Hematopoietic multipotent progenitor cell treated with erythropoietin and hydrocortisone succinate and interleukin-3 and kit ligand, for 8 days (in vitro differentiated cells): ENCODE measurements around the gene CNBP.
"Not testable (repeated sequence)": the region's sequence is repeated elsewhere in the genome, so short reads cannot be mapped to it uniquely, and the experiment has no call there.

Source experiments
- DNase-seq: peaks from one replicate; pipeline ENCODE4 v3.0.0-alpha.2; 2015

The CNBP gene

GRCh38 chr3:129183569-129184395, at the start of gene CNBP:
TSS of gene CNBP (minus strand) at chr3:129183896. CDS start at chr3:129171757, 12,139 bp downstream.
- peak; percentile 93 for DNase-seq

DNA sequence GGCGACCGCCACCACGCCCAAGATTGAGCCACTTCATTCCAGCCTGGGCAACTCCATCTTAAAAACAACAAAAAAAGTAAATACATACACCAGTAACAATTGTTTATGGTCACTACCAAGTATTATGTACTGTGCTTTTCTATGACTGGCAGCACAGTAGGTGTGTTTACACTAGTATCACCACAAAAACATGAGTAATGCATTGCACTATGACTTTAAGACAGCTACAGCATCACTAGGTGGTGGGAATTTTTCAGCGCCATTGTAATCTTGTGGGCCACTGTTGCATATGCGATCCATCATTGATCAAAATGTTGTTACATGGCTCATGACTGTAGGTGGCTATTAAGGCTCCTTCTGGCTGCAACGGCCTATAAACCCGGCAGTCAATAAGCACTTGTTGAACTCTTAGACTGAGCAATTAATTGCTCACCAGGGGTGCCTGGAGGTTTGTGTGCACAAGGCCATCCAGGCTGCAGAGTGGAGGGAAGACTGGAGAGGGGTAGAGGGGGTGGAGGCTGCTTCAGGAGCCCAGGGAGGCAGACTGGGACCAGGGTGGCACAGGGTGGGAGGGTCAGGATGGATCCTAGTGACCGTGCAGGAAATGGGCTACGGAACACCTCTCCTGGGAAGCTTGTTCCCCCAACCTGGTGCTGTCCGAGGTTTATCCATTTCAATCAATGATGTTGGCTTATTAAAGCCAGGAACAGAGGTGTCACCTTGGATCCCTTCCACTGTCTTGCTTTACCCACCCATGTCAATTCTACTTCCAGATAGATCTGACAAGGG, 47.8 kb upstream of the CNBP start:
- no peak for DNase-seq

DNA sequence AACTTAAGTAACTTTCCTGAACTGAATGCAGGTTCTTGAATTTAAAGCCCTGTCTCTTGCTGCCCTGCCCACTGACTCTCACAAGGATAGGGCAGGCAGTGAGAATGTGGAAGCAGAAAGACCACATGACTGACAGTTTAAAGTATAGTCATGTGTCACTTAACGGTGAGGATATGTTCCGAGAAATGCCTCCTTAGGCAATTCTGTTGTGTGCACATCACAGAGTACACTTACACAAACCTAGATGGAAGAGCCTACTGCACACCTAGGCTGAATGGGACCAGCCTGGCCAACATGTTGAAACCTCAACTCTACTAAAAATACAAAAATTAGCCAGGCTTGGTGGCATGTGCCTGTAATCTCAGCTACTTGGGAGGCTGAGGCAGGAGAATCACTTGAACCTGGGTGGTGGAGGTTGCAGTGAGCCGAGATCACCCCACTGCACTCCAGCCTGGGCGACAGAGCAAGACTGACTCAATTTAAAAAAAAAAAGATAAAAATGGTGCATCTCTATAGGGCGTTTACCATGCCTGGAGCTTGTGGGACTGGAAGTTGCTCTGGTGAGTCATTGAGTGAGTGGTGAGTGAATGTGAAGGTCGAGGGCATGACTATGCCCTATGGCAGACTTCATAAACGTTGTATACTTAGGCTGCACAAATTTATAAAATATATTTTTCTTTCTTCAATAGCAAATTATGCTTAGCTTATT, 46.8 kb upstream of the CNBP start:
- peak; percentile 89 for DNase-seq

GRCh38 chr3:129228891-129229585, 45.3 kb upstream of the CNBP start:
- peak; percentile 56 for DNase-seq

- peak; percentile 81 for DNase-seq
Measured at GRCh38 chr3:129226374-129226773, 42.7 kb upstream of the CNBP start.

- peak; percentile 74 for DNase-seq
Measured at GRCh38 chr3:129224984-129225393, 41.3 kb upstream of the CNBP start.

GRCh38 chr3:129224387-129224786, 40.7 kb upstream of the CNBP start:
- not testable (repeated sequence) for DNase-seq

DNA sequence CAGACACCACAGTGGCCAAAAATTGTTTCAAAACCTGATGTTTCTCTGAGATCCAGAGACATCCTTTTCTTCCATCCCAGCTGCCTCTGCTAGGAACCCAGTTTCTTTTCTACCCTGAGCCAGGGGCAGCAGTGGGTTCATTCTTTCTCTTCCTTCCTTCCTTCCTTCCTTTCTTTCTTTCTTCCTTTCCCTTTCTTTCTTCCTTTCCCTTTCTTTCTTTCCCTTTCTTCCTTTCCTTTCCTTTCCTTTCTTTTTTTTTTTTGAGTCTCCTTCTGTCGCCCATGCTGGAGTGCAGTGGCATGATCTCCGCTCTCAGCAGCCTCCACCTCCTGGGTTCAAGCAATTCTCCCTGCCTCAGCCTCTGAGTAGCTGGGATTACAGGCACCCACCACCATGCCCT, 35.0 kb upstream of the CNBP start:
- DNase-seq, result no peak

- DNase-seq, result no peak
Measured at GRCh38 chr3:129213238-129213637, 29.5 kb upstream of the CNBP start.

DNA sequence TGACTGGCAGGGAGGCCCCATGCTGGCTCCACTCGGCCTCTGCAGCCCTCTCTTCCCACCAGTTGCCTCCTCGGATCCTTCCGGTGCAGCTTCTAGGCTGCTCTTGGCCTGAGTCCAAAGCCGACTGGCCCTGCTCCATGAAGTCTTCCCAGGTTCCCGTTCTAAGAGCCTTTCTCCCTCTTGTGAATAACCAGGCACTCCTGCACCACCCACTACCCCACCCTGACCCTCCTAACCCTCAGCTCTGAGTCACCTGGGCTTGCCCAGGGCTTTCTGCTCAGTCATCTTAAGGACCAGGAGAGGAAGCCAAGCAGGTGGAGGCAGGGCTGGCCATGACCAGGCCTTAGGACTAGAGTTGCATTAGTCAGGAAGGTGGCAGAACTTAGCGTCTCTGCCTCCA, 28.1 kb upstream of the CNBP start:
- DNase-seq, result no peak

GRCh38 chr3:129211345-129211744, 27.6 kb upstream of the CNBP start:
- no peak for DNase-seq

- DNase-seq, result no peak
Measured at GRCh38 chr3:129207479-129207878, 23.8 kb upstream of the CNBP start.

DNA sequence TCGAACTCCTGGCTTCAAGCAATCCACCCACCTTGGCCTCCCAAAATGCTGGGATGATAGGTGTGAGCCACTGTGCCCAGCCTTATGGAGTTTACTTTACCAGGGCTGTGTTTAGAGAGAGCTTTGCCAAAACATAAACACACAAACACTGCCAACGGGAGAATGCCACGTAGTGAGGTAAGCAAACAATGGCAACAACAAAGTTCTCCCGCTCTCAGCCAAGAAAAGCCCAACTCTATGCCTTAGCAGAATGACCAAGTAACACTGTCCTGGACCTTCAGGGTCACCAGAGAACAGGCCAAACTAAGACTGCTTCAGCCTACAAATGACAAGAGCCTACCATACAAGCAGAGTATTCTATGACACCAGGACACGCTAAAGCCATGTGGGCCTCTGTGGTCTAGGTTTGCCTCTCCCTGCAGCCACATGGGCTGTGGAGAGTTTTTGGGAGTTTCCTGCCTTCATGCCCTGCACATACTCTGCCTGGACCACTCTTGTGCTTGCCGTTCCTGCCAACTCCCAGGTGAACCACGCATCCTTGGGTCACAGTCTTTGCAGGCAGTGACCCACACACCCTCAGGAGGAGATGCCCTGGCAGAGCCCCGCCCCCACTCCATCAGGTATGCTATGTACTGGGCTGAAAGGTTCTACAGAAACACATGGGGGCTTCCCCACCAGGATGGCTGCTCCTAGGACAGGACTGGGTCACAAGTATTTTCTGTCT, 21.6 kb upstream of the CNBP start:
- DNase-seq, result no peak

GRCh38 chr3:129204473-129204872, 20.8 kb upstream of the CNBP start:
- no peak for DNase-seq

GRCh38 chr3:129199366-129199765, 15.7 kb upstream of the CNBP start:
- DNase-seq, result no peak

- DNase-seq, result no peak
Measured at GRCh38 chr3:129197321-129197720, 13.6 kb upstream of the CNBP start.

- no peak for DNase-seq
Measured at GRCh38 chr3:129196601-129197000, 12.9 kb upstream of the CNBP start.

DNA sequence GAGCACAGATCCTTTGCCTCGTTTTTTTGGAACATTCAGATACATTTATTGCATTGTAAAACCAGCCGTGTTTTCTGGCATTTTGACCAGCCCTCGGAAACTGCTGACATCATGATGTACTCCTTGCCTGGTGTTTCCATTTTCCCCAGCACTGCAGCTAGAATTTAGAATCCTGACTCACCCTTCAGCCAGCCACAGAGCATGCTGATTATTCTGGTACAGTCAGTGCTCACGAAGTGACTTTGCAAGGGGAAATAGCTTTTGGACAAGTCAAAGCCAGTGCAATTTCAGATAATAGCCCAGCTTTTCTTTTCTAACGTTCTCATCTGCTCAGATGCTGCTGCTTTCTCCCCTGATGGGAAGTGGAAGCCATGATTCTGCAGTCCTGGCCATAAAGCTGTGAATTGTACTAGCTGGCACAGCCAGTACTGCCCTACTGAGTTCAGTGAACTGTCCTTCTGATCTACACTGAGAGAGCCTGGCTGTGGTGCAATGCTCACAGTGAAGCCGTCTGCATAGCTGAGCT, 12.1 kb upstream of the CNBP start:
- DNase-seq, result peak; percentile 61

- DNase-seq, result not testable (repeated sequence)
Measured at GRCh38 chr3:129189793-129190192, 6.1 kb upstream of the CNBP start.

DNA sequence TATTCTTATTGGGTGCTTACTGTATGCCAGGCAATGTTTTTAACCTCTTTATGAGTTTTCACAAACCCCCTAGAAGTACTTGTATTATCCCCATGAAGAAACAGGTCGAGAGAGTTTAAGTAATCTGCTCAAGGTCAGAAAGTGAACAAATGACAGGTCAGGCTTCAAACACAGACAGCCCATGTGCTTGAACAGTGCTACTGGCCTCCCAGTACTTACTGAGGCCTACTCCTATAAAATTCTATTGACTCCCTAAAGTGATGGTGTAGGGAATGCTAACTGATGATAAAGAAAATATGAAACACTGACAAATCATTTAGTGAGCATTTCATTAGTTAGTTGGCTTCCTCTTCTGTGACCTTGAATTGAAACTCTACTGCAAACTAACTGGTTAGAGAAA, 4.2 kb upstream of the CNBP start:
- no peak for DNase-seq

DNA sequence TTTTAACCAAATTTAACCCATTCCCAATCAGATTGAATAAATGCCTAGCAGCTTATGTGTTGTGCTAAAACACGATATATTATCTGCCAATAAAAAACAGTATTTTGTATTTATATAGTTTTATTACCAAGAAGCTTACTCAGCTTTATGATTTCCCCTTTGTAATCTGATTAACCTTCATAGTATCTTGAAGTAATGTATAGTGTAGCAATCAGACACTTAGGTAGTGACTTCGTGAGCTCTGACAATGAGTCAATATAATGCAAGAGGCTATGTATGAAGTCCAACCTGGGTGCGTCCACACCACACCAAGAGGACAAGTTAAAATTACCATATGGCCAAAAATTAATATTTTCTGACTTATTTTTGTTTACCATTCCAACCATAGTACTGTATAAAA, 2.1 kb upstream of the CNBP start:
- DNase-seq, result no peak
